GM21786 (cell line): ENCODE results near the gene PNLIP.

Experiments
- ATAC-seq: cut with Tn5 transposase; IDR thresholded peaks from one replicate; pipeline ENCODE4 v1.9.1; 2021; ENCODE audit not compliant: unreplicated experiment

Gene PNLIP

DNA sequence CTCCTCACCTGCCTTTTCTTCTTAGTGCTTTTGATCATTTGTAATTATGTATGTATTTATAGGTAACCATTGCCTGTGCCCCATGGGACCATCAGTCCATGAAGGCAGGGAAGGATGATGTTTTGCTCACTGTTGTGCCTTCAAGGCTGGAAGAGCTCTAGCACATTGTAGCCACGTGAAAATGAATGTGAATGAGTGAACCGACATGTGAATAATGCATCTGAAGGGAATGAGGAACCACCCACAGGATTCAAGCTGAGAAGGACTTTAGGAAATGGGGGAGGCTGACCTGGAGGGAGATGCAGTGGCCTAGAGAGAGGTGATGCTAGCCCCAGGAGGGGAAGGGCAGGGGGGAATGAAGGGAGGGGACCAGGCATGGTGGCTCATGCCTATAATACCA, 69.1 kb downstream of the PNLIP start:
- ATAC-seq: no peak

GRCh38 chr10:116615199-116615776, 69.6 kb downstream of the PNLIP start:
- ATAC-seq: no peak
